Ovary (tissue), 9 donors: Measurements from ENCODE around the gene RPS6KA5. TPM values are rescaled to one million over a fixed set of nuclear protein-coding genes. Genes with fewer than 3 reads are reported as not detected.

Experiments used
- DNase-seq, 5 donors: peaks; one replicate each; pipeline ENCODE4 v3.0.0-alpha.2; 2019 to 2020
- H3K27ac ChIP-seq, 2 donors: fragments of 200-600 bp; one replicate each; pipeline versions ENCODE4 v1.5.1 to v1.8.0; 2019 to 2022
- H3K27me3 ChIP-seq: fragments of 200-600 bp; one replicate; pipeline ENCODE4 v1.8.0; 2022
- H3K36me3 ChIP-seq: fragments of 200-600 bp; sonication (generic); one replicate; pipeline ENCODE4 v1.5.1; 2019
- H3K4me1 ChIP-seq: one replicate; pipeline ENCODE4 v1.8.1; 2013; ENCODE audit warnings: mild to moderate bottlenecking, moderate library complexity; ENCODE audit not compliant: insufficient read depth
- H3K4me3 ChIP-seq: fragments of 200-600 bp; sonication (generic); one replicate; pipeline ENCODE4 v1.5.1; 2017
- H3K9me3 ChIP-seq, 2 donors: fragments of 200-600 bp in 1 of 2; sonication (generic) in 1 of 2; one replicate each; pipeline versions ENCODE4 v1.5.1 to v1.8.1; 2013 to 2019; ENCODE audit warnings: mild to moderate bottlenecking in 1 of 2, moderate library complexity in 1 of 2
- CTCF ChIP-seq, 3 donors: fragments of 450-650 bp in 2 of 3; fragments of 200-600 bp in 1 of 3; IDR thresholded peaks; one replicate each; pipeline versions ENCODE4 v1.5.1 to v1.8.0; 2016 to 2022; ENCODE audit warnings: antibody characterized with exemption in 3 of 3, mild to moderate bottlenecking in 1 of 3
- EP300 ChIP-seq: sonication (generic); formaldehyde crosslinking; IDR thresholded peaks from one replicate; pipeline ENCODE4 v1.6.1; 2017; ENCODE audit warnings: antibody characterized with exemption
- POLR2A ChIP-seq: fragments of 450-650 bp; IDR thresholded peaks from one replicate; pipeline ENCODE4 v1.6.1; 2017; ENCODE audit warnings: antibody characterized with exemption, mild to moderate bottlenecking, moderate library complexity
- WGBS, 3 donors: extraction: QIAGEN DNeasy Blood & Tissue Kit in 1 of 3; methylation state at CpG; one replicate each; pipeline versions ENCODE4 v1.1.5 to v1.1.7; 2013 to 2017; 5-methylcytosine and 5-hydroxymethylcytosine counted together
- intact Hi-C, 4 donors: fragments of 100-400 bp; cut with DNase I; formaldehyde crosslinking; loops; one replicate each; pipeline versions ENCODE4 v1.11.0 to v1.15.1; 2022 to 2023
- polyA plus RNA-seq, 2 donors: library from polyadenylated mRNA; stranded (reverse); fragments of 200-250 nt in 1 of 2; fragments of 350-450 nt in 1 of 2; fragmentation: Illumina TruSeq in 1 of 2; extraction: RNeasy Lipid Tissue Mini Kit (QIAGEN cat#74804) in 1 of 2; gene quantifications; one replicate each; pipeline ENCODE4 v1.2.3, GENCODE V29; 2013 to 2014
- total RNA-seq, 7 donors: library from RNA; depleted of rRNA in 2 of 7; stranded (reverse); fragments of >200 nt in 2 of 7; fragmentation: NEBNext Ultra II Directional in 3 of 7; extraction: Animal tissue kit (Norgen Biotek cat#: 25700) in 3 of 7; gene quantifications; one replicate each; pipeline versions ENCODE4 v1.1.0 to v1.2.4, GENCODE V29; 2016 to 2023
- donor health status: DM: no; HTN: no; CAD: no; lungs with moderate emphysema.
- donor health status: DM: no; HTN: no; CAD: no.
- donor health status: Bipolar disorder and iron deficiency.
- donor health status: DM: yes; HTN: yes; CAD: no.
- donor health status: DM: no; HTN: no; CAD: no.
- donor health status: DM: yes; HTN: yes; CAD: no.

RPS6KA5 gene
- total and polyA plus RNA-seq, 9 donors, result 3.8 to 19.0 (median 8.4) TPM

GRCh38 chr14:90991690-90992443, 68.6 kb downstream of the RPS6KA5 start:
- Histone ChIP-seq H3K36me3 (no peaks in the 10 kb centered on the region), H3K27ac (no peak overlapping the region), H3K27me3 (no peaks in the 10 kb centered on the region), H3K9me3 (no peaks in the 10 kb centered on the region), H3K4me1 (no peaks in the 10 kb centered on the region), H3K4me3 (no peak overlapping the region)
- TF ChIP-seq POLR2A (no peak), EP300 (no peak), CTCF (IDR thresholded peaks at IDR 0.05) (no peak)
- no peak for DNase-seq
- intact Hi-C loops, result no loop called here

DNA sequence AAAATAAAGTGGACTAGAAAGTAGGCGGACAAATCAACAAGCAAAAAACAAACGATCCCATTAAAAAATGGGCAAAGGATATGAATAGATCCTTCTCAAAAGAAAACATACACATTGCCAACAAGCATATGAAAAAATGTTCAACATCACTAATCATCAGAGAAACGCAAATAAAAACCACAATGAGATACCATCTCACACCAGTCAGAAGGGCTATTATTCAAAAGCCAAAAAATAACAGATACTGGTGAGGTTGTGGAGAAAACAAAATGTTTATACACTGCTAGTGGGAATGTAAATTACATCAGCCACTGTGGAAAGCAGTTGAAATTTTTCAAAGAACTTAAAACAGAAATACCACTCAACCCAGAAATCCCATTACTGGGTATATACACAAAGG, 70.3 kb downstream of the RPS6KA5 start:
- intact Hi-C loops, result no loop called here
- WGBS, 3 donors, result 56 to 66% (median 59%) methylated on average over 3 of the region's 3 CpGs
- Histone ChIP-seq H3K36me3 (no peaks in the 10 kb centered on the region), H3K27ac (no peak overlapping the region), H3K27me3 (no peaks in the 10 kb centered on the region), H3K9me3 (no peaks in the 10 kb centered on the region), H3K4me1 (no peaks in the 10 kb centered on the region), H3K4me3 (no peak overlapping the region)
- TF ChIP-seq POLR2A (no peak), CTCF (IDR thresholded peaks at IDR 0.05) (no peak), EP300 (no peak)
- no peak for DNase-seq

DNA sequence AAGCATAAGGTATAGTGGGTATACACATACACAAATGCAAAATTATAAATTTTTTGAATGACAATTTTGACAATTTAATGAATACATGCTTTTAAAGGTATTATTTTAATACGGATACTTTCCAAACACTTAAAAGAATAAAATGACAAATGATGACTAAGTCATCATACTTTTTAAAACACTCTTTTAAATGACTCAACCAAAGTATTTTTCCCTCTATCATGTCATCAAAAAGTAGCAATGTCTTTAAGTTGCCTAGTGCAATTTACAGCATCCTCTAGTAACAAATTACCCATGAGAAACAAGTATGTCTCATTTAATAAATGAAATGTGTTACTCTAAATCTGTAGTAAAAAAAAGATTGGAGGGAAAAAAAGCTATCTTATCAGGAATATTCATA, 73.3 kb downstream of the RPS6KA5 start:
- DNase-seq, result no peak
- no peak for TF ChIP-seq POLR2A
- TF ChIP-seq EP300, result no peak
- TF ChIP-seq CTCF (IDR thresholded peaks at IDR 0.05), result no peak
- 88 to 92% (median 91%) methylated on average over 1 of the region's 1 CpG for WGBS, 3 donors
- H3K27me3 ChIP-seq, result no peaks in the 10 kb centered on the region
- H3K9me3 ChIP-seq, result no peaks in the 10 kb centered on the region
- H3K4me1 ChIP-seq, result no peaks in the 10 kb centered on the region
- H3K4me3 ChIP-seq, result no peak overlapping the region
- H3K27ac ChIP-seq, result no peak overlapping the region
- H3K36me3 ChIP-seq, result no peaks in the 10 kb centered on the region
- intact Hi-C loops, result no loop called here

- no peaks in the 10 kb centered on the region for H3K36me3 ChIP-seq
- intact Hi-C loops, result no loop called here
- H3K4me1 ChIP-seq, result no peaks in the 10 kb centered on the region
- DNase-seq, result no peak
- TF ChIP-seq EP300 (no peak), POLR2A (no peak), CTCF (IDR thresholded peaks at IDR 0.05) (no peak)
- H3K27me3 ChIP-seq, result no peaks in the 10 kb centered on the region
- H3K9me3 ChIP-seq, result no peaks in the 10 kb centered on the region
- no peak overlapping the region for H3K27ac ChIP-seq
- WGBS, 3 donors, result 84 to 94% (median 88%) methylated on average over 1 of the region's 1 CpG
- no peak overlapping the region for H3K4me3 ChIP-seq
Observed at GRCh38 chr14:90986510-90986909, 73.9 kb downstream of the RPS6KA5 start.
